Neural progenitor cell (in vitro differentiated cells): ENCODE data around the gene PDGFD.

ENCODE experiments used
- EZH2 ChIP-seq: fragments of 200-600 bp; sonication (generic); IDR thresholded peaks from 2 replicates; pipeline ENCODE4 v1.6.1; 2017; ENCODE audit warnings: antibody characterized with exemption, mild to moderate bottlenecking, moderate library complexity
- EZH2phosphoT487 ChIP-seq: fragments of 200-600 bp; sonication (generic); IDR thresholded peaks from 2 replicates; pipeline ENCODE4 v1.6.1; 2017; ENCODE audit warnings: antibody characterized with exemption
- TF ChIP-seq, protein P1 (sequence below): fragments of 200-600 bp; sonication (generic); IDR thresholded peaks from 2 replicates; pipeline ENCODE4 v1.5.1; 2017; ENCODE audit warnings: antibody characterized with exemption, mild to moderate bottlenecking

DNA sequence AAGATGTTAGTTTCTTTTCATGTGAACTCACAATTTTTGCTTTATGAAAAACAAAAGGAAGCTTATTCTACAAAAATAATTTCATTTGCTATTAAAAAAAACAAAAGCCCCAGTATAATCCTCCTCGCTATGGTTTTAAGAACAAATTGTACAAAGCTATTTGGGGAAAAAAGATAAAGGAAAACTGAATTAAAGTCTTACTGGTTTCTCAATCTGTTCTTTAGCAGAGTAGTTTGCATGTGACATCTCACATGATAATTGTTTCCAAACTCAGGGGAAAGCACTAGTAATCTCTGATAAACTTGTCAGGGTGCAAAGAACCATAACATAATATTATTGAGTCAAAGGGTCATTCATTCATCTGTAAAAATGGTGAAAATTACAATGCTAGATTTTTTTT, 130.4 kb downstream of the PDGFD start:
- TF ChIP-seq, protein P1, sequence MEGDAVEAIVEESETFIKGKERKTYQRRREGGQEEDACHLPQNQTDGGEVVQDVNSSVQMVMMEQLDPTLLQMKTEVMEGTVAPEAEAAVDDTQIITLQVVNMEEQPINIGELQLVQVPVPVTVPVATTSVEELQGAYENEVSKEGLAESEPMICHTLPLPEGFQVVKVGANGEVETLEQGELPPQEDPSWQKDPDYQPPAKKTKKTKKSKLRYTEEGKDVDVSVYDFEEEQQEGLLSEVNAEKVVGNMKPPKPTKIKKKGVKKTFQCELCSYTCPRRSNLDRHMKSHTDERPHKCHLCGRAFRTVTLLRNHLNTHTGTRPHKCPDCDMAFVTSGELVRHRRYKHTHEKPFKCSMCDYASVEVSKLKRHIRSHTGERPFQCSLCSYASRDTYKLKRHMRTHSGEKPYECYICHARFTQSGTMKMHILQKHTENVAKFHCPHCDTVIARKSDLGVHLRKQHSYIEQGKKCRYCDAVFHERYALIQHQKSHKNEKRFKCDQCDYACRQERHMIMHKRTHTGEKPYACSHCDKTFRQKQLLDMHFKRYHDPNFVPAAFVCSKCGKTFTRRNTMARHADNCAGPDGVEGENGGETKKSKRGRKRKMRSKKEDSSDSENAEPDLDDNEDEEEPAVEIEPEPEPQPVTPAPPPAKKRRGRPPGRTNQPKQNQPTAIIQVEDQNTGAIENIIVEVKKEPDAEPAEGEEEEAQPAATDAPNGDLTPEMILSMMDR, result no peak
- TF ChIP-seq EZH2 (no peak), EZH2phosphoT487 (no peak)
